Neural crest cell (in vitro differentiated cells): ENCODE results near the gene CCDC7. TPM values are rescaled to one million over a fixed set of nuclear protein-coding genes. Genes with fewer than 3 reads are reported as not detected.
"Not testable (repeated sequence)": the region's sequence is repeated elsewhere in the genome, so short reads cannot be mapped to it uniquely, and the experiment has no call there.

Experiments used
- DNase-seq: peaks from one replicate; pipeline ENCODE4 v3.0.0; 2021; ENCODE audit warnings: low read depth, mixed read lengths, low spot score
- H3K27ac Mint-ChIP-seq: one replicate; pipeline ENCODE4 v1.8.0; 2021; ENCODE audit warnings: mild to moderate bottlenecking, mixed read lengths; ENCODE audit not compliant: unreplicated experiment
- H3K27me3 Mint-ChIP-seq: 2 replicates; pipeline ENCODE4 v1.8.0; 2021; ENCODE audit warnings: low read depth, mild to moderate bottlenecking, mixed read lengths
- H3K36me3 Mint-ChIP-seq: 2 replicates; pipeline ENCODE4 v1.8.0; 2021; ENCODE audit warnings: low read depth, mild to moderate bottlenecking, mixed read lengths
- H3K4me1 Mint-ChIP-seq: 2 replicates; pipeline ENCODE4 v1.8.0; 2021; ENCODE audit warnings: mixed read lengths
- H3K4me3 Mint-ChIP-seq: one replicate; pipeline ENCODE4 v1.8.0; 2021; ENCODE audit warnings: mild to moderate bottlenecking, mixed read lengths
- H3K9me3 Mint-ChIP-seq: 2 replicates; pipeline ENCODE4 v1.8.0; 2021; ENCODE audit warnings: mixed read lengths
- CTCF ChIP-seq: fragments of 200-600 bp; sonication (generic); conservative IDR thresholded peaks from 2 replicates; pipeline ENCODE4 v1.5.0; 2021; ENCODE audit warnings: antibody characterized with exemption, mild to moderate bottlenecking
- total RNA-seq: library from RNA; stranded (reverse); gene quantifications from 2 replicates; pipeline ENCODE4 v1.2.1, GENCODE V29; 2021

CCDC7 gene
- total RNA-seq, 1 donor from 2014 or later = 5.2 TPM

GRCh38 chr10:32540691-32541470 is 94.9 kb downstream of the CCDC7 start:
- DNase-seq = no peak
- peaks cover 13% of the 10 kb centered on the region for H3K9me3 Mint-ChIP-seq
- peaks cover 7% of the 10 kb centered on the region for H3K36me3 Mint-ChIP-seq
- H3K27me3 Mint-ChIP-seq = no peaks in the 10 kb centered on the region
- no peak for TF ChIP-seq CTCF
- H3K4me1 Mint-ChIP-seq = no peaks in the 10 kb centered on the region
- no peak overlapping the region for H3K4me3 Mint-ChIP-seq
- H3K27ac Mint-ChIP-seq = no peak overlapping the region

- H3K36me3 Mint-ChIP-seq = peaks cover 13% of the 10 kb centered on the region
- no peaks in the 10 kb centered on the region for H3K4me1 Mint-ChIP-seq
- peaks cover 18% of the 10 kb centered on the region for H3K9me3 Mint-ChIP-seq
- H3K27me3 Mint-ChIP-seq = no peaks in the 10 kb centered on the region
- no peak for TF ChIP-seq CTCF
- no peak for DNase-seq
- H3K4me3 Mint-ChIP-seq = no peak overlapping the region
- H3K27ac Mint-ChIP-seq = no peak overlapping the region
Observed at GRCh38 chr10:32548208-32548607, 102.3 kb downstream of the CCDC7 start.

GRCh38 chr10:32556783-32557395 is 110.9 kb downstream of the CCDC7 start:
- no peaks in the 10 kb centered on the region for H3K27me3 Mint-ChIP-seq
- peaks cover 6% of the 10 kb centered on the region for H3K9me3 Mint-ChIP-seq
- no peak for TF ChIP-seq CTCF
- H3K27ac Mint-ChIP-seq = no peak overlapping the region
- H3K4me3 Mint-ChIP-seq = no peak overlapping the region
- H3K4me1 Mint-ChIP-seq = no peaks in the 10 kb centered on the region
- no peak for DNase-seq
- H3K36me3 Mint-ChIP-seq = peaks cover 9% of the 10 kb centered on the region

GRCh38 chr10:32562695-32563094 is 116.8 kb downstream of the CCDC7 start:
- H3K4me1 Mint-ChIP-seq, H3K9me3 Mint-ChIP-seq, H3K36me3 Mint-ChIP-seq, DNase-seq, H3K27ac Mint-ChIP-seq, H3K27me3 Mint-ChIP-seq, H3K4me3 Mint-ChIP-seq: not testable (repeated sequence)

GRCh38 chr10:32577448-32577847 is 131.5 kb downstream of the CCDC7 start:
- DNase-seq = no peak
- H3K4me3 Mint-ChIP-seq = no peak overlapping the region
- TF ChIP-seq CTCF = no peak
- no peaks in the 10 kb centered on the region for H3K36me3 Mint-ChIP-seq
- H3K9me3 Mint-ChIP-seq = no peaks in the 10 kb centered on the region
- no peaks in the 10 kb centered on the region for H3K27me3 Mint-ChIP-seq
- H3K27ac Mint-ChIP-seq = no peak overlapping the region
- no peaks in the 10 kb centered on the region for H3K4me1 Mint-ChIP-seq

GRCh38 chr10:32582946-32583345 is 137.0 kb downstream of the CCDC7 start:
- Mint-ChIP-seq H3K36me3 (peaks cover 5% of the 10 kb centered on the region), H3K27ac (no peak overlapping the region), H3K4me3 (no peak overlapping the region), H3K9me3 (peaks cover 3% of the 10 kb centered on the region), H3K4me1 (no peaks in the 10 kb centered on the region), H3K27me3 (no peaks in the 10 kb centered on the region)
- no peak for DNase-seq
- no peak for TF ChIP-seq CTCF

- not testable (repeated sequence) for H3K27ac Mint-ChIP-seq, H3K27me3 Mint-ChIP-seq, H3K4me3 Mint-ChIP-seq, DNase-seq, H3K4me1 Mint-ChIP-seq
- H3K36me3 Mint-ChIP-seq = peaks cover 27% of the 10 kb centered on the region
- H3K9me3 Mint-ChIP-seq = peaks cover 19% of the 10 kb centered on the region
Observed at GRCh38 chr10:32598022-32598421, 152.1 kb downstream of the CCDC7 start.
